GM12864 (cell line): Measurements from ENCODE around the gene KCNK1.

Source experiments
- DNase-seq: peaks from one replicate; pipeline ENCODE4 v3.0.0-alpha.2; 2011; ENCODE audit warnings: low read depth
- H3K4me3 ChIP-seq: 2 replicates; pipeline ENCODE4 v1.5.1; 2011; ENCODE audit warnings: mild to moderate bottlenecking, low read depth, low read length, control low read depth
- CTCF ChIP-seq: IDR thresholded peaks from 2 replicates; pipeline ENCODE4 v1.5.1; 2011; ENCODE audit warnings: low read depth, mild to moderate bottlenecking, moderate library complexity, low read length, control low read depth, inconsistent platforms; ENCODE audit errors: missing control alignments

The KCNK1 gene

GRCh38 chr1:233572896-233573295 is 41.0 kb upstream of the KCNK1 start:
- no peak for TF ChIP-seq CTCF
- H3K4me3 ChIP-seq = no peak overlapping the region
- DNase-seq = no peak

DNA sequence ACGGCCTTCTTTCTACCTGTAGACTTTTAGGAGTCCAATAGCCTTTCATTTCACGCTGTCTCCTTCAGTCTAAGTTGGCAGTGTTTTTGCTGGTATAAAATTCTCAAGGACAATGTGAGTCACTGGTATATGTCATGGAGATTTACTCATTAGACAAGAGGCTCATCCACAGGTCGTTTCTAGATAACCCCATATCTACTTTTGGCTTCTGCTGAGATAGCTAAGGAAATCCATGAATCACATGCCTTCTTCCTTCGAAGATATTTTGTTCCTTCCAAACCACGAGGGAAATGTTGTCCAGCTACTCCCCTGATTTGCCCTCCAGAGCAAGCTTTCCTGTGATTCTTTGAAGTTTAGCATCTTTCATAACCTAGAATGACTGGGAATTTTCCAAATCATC is 38.5 kb upstream of the KCNK1 start:
- H3K4me3 ChIP-seq = no peak overlapping the region
- DNase-seq = no peak
- TF ChIP-seq CTCF = no peak

DNA sequence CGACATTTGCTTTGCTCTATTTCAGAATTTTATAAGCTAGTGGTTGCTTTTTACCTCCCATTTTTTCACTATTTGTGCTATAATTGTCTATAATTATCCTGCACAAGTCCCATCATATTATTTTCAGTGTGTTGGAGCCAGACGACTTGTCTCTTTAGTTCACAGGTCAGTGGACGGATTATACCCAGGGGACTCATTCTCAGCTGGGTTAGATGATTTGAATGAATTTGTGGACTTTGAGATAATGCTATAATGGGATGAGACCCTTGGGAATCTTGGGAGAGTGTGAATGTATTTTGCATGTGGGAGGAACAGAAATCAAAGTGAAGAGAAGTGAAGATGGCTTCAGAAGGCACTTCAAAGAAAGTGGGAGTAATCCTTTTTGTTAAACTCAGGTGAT is 31.5 kb upstream of the KCNK1 start:
- no peak overlapping the region for H3K4me3 ChIP-seq
- no peak for DNase-seq
- TF ChIP-seq CTCF = no peak

DNA sequence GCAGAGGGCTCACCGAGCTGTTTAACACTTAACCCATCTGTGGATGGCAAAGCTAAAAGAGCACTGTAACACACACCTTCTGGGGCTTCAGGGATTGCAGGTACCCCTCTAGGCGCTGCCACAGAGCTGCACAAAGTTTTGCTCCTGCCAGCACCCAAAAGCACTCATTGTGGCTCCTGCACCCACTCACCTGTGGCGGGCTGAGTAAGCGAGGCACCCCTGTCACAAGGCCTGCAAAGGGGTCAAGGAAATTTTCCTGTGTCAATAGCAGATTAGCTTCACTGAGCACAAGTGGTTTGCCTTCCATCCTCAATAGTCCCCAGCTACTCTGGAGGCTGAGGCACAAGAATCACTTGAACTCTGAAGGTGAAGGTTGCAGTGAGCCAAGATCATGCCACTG is 29.5 kb upstream of the KCNK1 start:
- H3K4me3 ChIP-seq = no peak overlapping the region
- TF ChIP-seq CTCF = no peak
- no peak for DNase-seq

- no peak for DNase-seq
- TF ChIP-seq CTCF = no peak
- no peak overlapping the region for H3K4me3 ChIP-seq
These were observed 29.0 kb upstream of the KCNK1 start for GRCh38 chr1:233584931-233585330.

DNA sequence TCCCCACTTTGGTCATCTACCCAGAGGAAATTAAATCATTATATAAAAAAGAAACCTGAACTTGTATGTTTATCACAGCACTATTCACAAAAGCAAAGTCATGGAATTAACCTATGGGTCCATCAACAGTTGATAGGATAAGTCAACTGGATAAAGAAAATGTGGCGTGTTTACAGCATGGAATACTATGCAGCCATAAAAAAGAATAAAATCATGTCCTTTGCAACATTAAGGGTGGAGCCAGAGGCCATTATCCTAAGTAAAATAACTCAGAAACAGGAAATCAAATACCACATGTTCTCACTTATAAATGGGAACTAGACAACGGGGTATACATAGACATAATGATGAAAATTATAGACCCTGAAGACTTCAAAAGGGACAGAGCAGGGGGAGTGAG is 27.6 kb upstream of the KCNK1 start:
- DNase-seq = no peak
- no peak for TF ChIP-seq CTCF
- no peak overlapping the region for H3K4me3 ChIP-seq

DNA sequence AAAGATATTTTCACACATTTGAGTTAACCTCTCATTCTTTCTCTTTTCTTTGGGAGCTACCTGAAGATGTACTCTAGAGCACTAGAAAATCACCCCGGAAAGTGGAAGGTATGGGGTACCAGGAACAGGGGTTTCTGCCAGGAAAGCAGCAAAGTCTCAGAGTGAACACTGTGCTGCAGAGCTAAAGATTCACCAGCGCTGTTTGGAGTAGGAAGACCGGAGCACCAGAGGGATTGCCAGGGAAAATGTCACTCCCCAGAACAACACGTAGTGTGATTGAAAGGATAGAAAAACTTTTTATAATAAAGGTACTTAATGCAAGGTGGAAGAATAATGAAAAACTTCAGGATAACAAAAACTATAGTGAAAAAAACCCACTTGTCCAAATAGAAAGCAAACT is 26.7 kb upstream of the KCNK1 start:
- no peak for TF ChIP-seq CTCF
- no peak overlapping the region for H3K4me3 ChIP-seq
- DNase-seq = no peak
